Suprapubic skin (tissue), 4 donors: ENCODE measurements around the gene FGFR3. TPM values are rescaled to one million over a fixed set of nuclear protein-coding genes. Genes with fewer than 3 reads are reported as not detected.

Source experiments
- DNase-seq, 2 donors: peaks; one replicate each; pipeline ENCODE4 v3.0.0-alpha.2; 2019; ENCODE audit warnings: low spot score in 2 of 2
- H3K27ac ChIP-seq: fragments of 200-600 bp; sonication (generic); one replicate; pipeline ENCODE4 v1.5.1; 2019
- H3K27me3 ChIP-seq: fragments of 200-600 bp; sonication (generic); one replicate; pipeline ENCODE4 v1.5.1; 2019
- H3K36me3 ChIP-seq: fragments of 200-600 bp; sonication (generic); one replicate; pipeline ENCODE4 v1.5.1; 2019
- H3K4me1 ChIP-seq: fragments of 200-600 bp; sonication (generic); one replicate; pipeline ENCODE4 v1.5.1; 2019
- H3K4me3 ChIP-seq: fragments of 200-600 bp; sonication (generic); one replicate; pipeline ENCODE4 v1.5.1; 2019; ENCODE audit warnings: mild to moderate bottlenecking
- H3K9me3 ChIP-seq: fragments of 200-600 bp; sonication (generic); one replicate; pipeline ENCODE4 v1.5.1; 2019
- EP300 ChIP-seq: sonication (generic); formaldehyde crosslinking; IDR thresholded peaks from one replicate; pipeline ENCODE4 v1.6.1; 2017; ENCODE audit warnings: antibody characterized with exemption
- POLR2A ChIP-seq, 2 donors: fragments of 450-650 bp; IDR thresholded peaks; one replicate each; pipeline ENCODE4 v1.6.1; 2017; ENCODE audit warnings: antibody characterized with exemption in 2 of 2, mild to moderate bottlenecking in 2 of 2, moderate library complexity in 2 of 2
- POLR2AphosphoS5 ChIP-seq, 3 donors: sonication (generic); formaldehyde crosslinking; IDR thresholded peaks; one replicate each; pipeline ENCODE4 v1.6.1; 2017; ENCODE audit warnings: antibody characterized with exemption in 3 of 3
- WGBS: methylation state at CpG from one replicate; pipeline ENCODE4 v1.1.5; 2018; 5-methylcytosine and 5-hydroxymethylcytosine counted together
- total RNA-seq, 4 donors: library from RNA; depleted of rRNA; stranded (reverse); fragments of >200 nt; gene quantifications; one replicate each; pipeline ENCODE4 v1.1.0, GENCODE V29; 2016
- TF ChIP-seq, protein P1 (sequence below), 2 donors: fragments of 200-600 bp in 1 of 2; fragments of 450-650 bp in 1 of 2; sonication (generic) in 1 of 2; IDR thresholded peaks; one replicate each; pipeline ENCODE4 v1.5.1; 2016 to 2019; ENCODE audit warnings: antibody characterized with exemption in 2 of 2, mild to moderate bottlenecking in 1 of 2, moderate library complexity in 1 of 2

The FGFR3 gene
- total RNA-seq, 4 donors from 2014 or later = 511 to 829 (median 662) TPM

DNA sequence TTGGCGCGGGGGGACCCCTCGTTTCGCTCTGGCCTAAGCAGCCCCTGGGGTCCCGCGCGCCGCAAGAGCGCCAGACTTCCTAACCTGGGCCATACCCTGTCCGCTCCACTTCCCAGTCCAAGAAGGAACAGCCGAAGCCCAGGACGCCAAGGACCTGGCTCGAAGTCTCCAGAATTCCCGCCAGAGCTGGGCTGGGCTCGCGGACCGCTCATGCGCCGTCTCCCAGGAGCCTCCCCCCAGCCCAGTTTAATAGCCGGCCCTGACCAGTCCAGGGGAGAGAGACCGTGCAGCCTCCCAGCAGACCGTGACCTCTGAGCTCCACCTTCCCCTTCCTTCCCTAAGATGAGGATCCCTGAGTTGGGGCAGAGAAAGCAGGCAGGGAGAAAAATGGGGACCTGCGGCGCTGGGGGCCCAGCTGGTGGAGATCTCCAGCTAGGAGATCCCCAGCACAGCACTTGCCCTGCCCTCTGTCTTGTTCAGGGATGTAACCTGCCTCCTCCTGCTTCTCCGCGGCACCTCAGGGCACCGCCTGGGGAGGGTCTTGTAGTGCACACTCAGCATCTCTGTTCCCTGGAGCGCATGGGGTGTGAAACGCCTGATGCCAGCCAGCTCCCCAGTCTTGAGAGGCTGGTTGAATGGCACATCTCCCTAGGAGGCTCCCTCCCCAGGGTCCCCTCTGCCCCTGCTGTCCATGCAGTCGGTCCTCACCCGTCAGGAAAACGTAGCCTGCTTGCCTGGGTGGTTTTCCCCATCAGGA is 64.0 kb downstream of the FGFR3 start:
- TF ChIP-seq, protein P1, sequence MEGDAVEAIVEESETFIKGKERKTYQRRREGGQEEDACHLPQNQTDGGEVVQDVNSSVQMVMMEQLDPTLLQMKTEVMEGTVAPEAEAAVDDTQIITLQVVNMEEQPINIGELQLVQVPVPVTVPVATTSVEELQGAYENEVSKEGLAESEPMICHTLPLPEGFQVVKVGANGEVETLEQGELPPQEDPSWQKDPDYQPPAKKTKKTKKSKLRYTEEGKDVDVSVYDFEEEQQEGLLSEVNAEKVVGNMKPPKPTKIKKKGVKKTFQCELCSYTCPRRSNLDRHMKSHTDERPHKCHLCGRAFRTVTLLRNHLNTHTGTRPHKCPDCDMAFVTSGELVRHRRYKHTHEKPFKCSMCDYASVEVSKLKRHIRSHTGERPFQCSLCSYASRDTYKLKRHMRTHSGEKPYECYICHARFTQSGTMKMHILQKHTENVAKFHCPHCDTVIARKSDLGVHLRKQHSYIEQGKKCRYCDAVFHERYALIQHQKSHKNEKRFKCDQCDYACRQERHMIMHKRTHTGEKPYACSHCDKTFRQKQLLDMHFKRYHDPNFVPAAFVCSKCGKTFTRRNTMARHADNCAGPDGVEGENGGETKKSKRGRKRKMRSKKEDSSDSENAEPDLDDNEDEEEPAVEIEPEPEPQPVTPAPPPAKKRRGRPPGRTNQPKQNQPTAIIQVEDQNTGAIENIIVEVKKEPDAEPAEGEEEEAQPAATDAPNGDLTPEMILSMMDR (IDR thresholded peaks at IDR 0.05) = no peak
- TF ChIP-seq POLR2A (IDR thresholded peaks at IDR 0.05) = no peak
- TF ChIP-seq EP300 = no peak
- no peak for TF ChIP-seq POLR2AphosphoS5 (IDR thresholded peaks at IDR 0.05)
- Histone ChIP-seq H3K4me1 (peaks cover 48% of the 10 kb centered on the region), H3K27ac (peak overlapping the region; percentile 93), H3K27me3 (no peaks in the 10 kb centered on the region), H3K9me3 (no peaks in the 10 kb centered on the region), H3K36me3 (no peaks in the 10 kb centered on the region), H3K4me3 (peak overlapping the region; percentile 96)
- no peak for DNase-seq
- 27% methylated on average over 11 of the region's 32 CpGs for WGBS

DNA sequence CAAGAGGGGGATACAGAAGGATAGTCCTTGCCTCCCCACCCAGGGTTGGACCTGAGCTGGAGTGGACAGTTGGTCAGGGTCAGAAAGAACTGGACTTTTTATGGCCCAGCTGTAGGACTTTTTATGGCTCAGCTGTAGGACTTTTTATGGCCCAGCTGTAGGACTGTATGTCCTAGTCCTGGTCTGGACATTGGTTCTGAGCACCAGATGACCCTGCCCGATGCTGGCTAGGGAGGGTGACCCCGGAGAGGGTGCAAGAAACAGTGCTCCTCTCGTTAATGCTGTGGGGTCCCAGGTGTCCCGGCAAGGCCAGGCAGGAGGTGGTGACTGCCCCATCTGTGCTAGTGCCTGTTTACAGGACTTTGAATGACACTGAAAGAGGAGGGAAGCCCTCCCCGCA is 64.8 kb downstream of the FGFR3 start:
- Histone ChIP-seq H3K27me3 (no peaks in the 10 kb centered on the region), H3K4me1 (peaks cover 44% of the 10 kb centered on the region), H3K4me3 (no peak overlapping the region), H3K9me3 (no peaks in the 10 kb centered on the region), H3K36me3 (no peaks in the 10 kb centered on the region), H3K27ac (no peak overlapping the region)
- WGBS = 80% methylated on average over 5 of the region's 5 CpGs
- no peak for DNase-seq
- TF ChIP-seq POLR2AphosphoS5 (IDR thresholded peaks at IDR 0.05) (no peak), EP300 (no peak), POLR2A (IDR thresholded peaks at IDR 0.05) (no peak)
- TF ChIP-seq, protein P1 (IDR thresholded peaks at IDR 0.05) = no peak

Other genes starting within 250 kb of the FGFR3 start
- 1 to 10 TPM; 2.2 to 8.0 (median 4.9) TPM for gene FAM53A, start 109.0 kb upstream of the FGFR3 start, total RNA-seq
- gene SLBP, start 81.0 kb upstream of the FGFR3 start, total RNA-seq = 10 to 100 TPM; 36.9 to 59.1 (median 40.8) TPM
- 10 to 100 TPM; 50.4 to 77.2 (median 57.6) TPM for gene TMEM129, start 72.0 kb upstream of the FGFR3 start, total RNA-seq
- gene TACC3, start 71.8 kb upstream of the FGFR3 start, total RNA-seq = 10 to 100 TPM in 2 of 4 donors, 1 to 10 TPM in 2; 7.2 to 11.7 (median 8.8) TPM
- 10 to 100 TPM; 64.0 to 73.5 (median 65.2) TPM for gene LETM1, start 62.9 kb downstream of the FGFR3 start, total RNA-seq
- 10 to 100 TPM; 25.3 to 46.7 (median 27.4) TPM for gene NSD2, start 78.1 kb downstream of the FGFR3 start, total RNA-seq
- gene NELFA, start 215.7 kb downstream of the FGFR3 start, total RNA-seq = 10 to 100 TPM; 23.2 to 41.5 (median 35.5) TPM